GM12878 (cell line): Measurements from ENCODE around the gene VPS25. TPM values are rescaled to one million over a fixed set of nuclear protein-coding genes. Genes with fewer than 3 reads are reported as not detected.
A peak's percentile ranks its signal among the peaks of the same experiment; 100 is the strongest.

Experiments used
- BHLHE40 ChIP-seq, 2 experiments: fragments of 450-650 bp in 1 of 2; IDR thresholded peaks; 2 replicates each; pipeline ENCODE4 v1.6.1; 2011 to 2017; ENCODE audit warnings: low read depth in 2 of 2, borderline replicate concordance in 1 of 2, improper control_type of control experiment in 1 of 2, low read length in 1 of 2, mild to moderate bottlenecking in 1 of 2
- CHD1 ChIP-seq: IDR thresholded peaks from 2 replicates; pipeline ENCODE4 v1.6.1; 2012; ENCODE audit warnings: low read depth, low read length, improper control_type of control experiment
- CREB1 ChIP-seq: IDR thresholded peaks from 2 replicates; pipeline ENCODE4 v1.6.1; 2012; ENCODE audit warnings: low read depth, mild to moderate bottlenecking, inconsistent platforms
- GATAD2B ChIP-seq: fragments of 450-650 bp; conservative IDR thresholded peaks from 2 replicates; pipeline ENCODE4 v1.6.1; 2017; ENCODE audit warnings: low read depth, mild to moderate bottlenecking, moderate library complexity
- MYB ChIP-seq: fragments of 150-350 bp; IDR thresholded peaks from 2 replicates; pipeline ENCODE4 v1.6.1; 2014; ENCODE audit warnings: mild to moderate bottlenecking, low read depth, low read length, borderline replicate concordance
- POLR2A ChIP-seq: IDR thresholded peaks from 2 replicates; pipeline ENCODE4 v1.6.1; 2011; ENCODE audit warnings: low read depth, mild to moderate bottlenecking, low read length
- POLR2AphosphoS5 ChIP-seq: IDR thresholded peaks from 2 replicates; pipeline ENCODE4 v1.6.1; 2011; ENCODE audit warnings: mild to moderate bottlenecking, low read length, inconsistent platforms
- RAD51 ChIP-seq: fragments of 450-650 bp; IDR thresholded peaks from 2 replicates; pipeline ENCODE4 v1.6.1; 2016; ENCODE audit warnings: moderate library complexity, mild to moderate bottlenecking, inconsistent platforms
- RB1 ChIP-seq: fragments of 450-650 bp; formaldehyde crosslinking; IDR thresholded peaks from 2 replicates; pipeline ENCODE4 v1.6.1; 2017; ENCODE audit warnings: mild to moderate bottlenecking, borderline replicate concordance
- SMAD5 ChIP-seq: IDR thresholded peaks from 2 replicates; pipeline ENCODE4 v1.6.1; 2016; ENCODE audit warnings: antibody characterized with exemption, low read depth
- TCF12 ChIP-seq: IDR thresholded peaks from 2 replicates; pipeline ENCODE4 v1.6.1; 2011; ENCODE audit warnings: low read depth, mild to moderate bottlenecking, low read length
- ZNF622 ChIP-seq: fragments of 450-650 bp; IDR thresholded peaks from 2 replicates; pipeline ENCODE4 v1.6.1; 2017; ENCODE audit warnings: mild to moderate bottlenecking, inconsistent platforms
- polyA plus RNA-seq, 11 experiments: library from polyadenylated mRNA; depleted of rRNA in 4 of 11; unstranded in 6 of 11; stranded (reverse) in 5 of 11; fragments of >200 nt; fragmentation: Nextera tagmentation in 4 of 11; fragmentation: Illumina TruSeq in 1 of 11; extraction: Ambion mirVana in 4 of 11; extraction: Trizol in 1 of 11; gene quantifications; 1 replicate in 1 of 11; 2 replicates in 10 of 11; pipeline versions ENCODE4 v1.2.1 to v1.2.3, GENCODE V29; 2011 to 2016; ENCODE audit warnings: inconsistent platforms in 2 of 11, missing spikeins in 2 of 11, low read depth in 1 of 11
- total RNA-seq, 4 experiments: library from RNA; depleted of rRNA in 3 of 4; stranded (reverse); fragments of >200 nt in 3 of 4; fragmentation: Illumina TruSeq in 1 of 4; extraction: Trizol in 1 of 4; gene quantifications; 2 replicates each; pipeline versions ENCODE4 v1.2.1 to v1.2.3, GENCODE V29; 2013 to 2021
- TF ChIP-seq, protein P1 (sequence below): fragments of 450-650 bp; IDR thresholded peaks from 2 replicates; pipeline ENCODE4 v1.6.1; 2017; ENCODE audit warnings: mild to moderate bottlenecking, moderate library complexity
- TF ChIP-seq, protein P2 (sequence below): fragments of 450-650 bp; IDR thresholded peaks from 2 replicates; pipeline ENCODE4 v1.6.1; 2016; ENCODE audit warnings: mild to moderate bottlenecking, moderate library complexity, borderline replicate concordance
- TF ChIP-seq, protein P3 (sequence below): IDR thresholded peaks from 2 replicates; pipeline ENCODE4 v1.6.1; 2011; ENCODE audit warnings: mild to moderate bottlenecking, low read depth, low read length, moderate library complexity; ENCODE audit not compliant: insufficient replicate concordance
- TF ChIP-seq, protein P4 (sequence below): fragments of 450-650 bp; formaldehyde crosslinking; IDR thresholded peaks from 2 replicates; pipeline ENCODE4 v1.4.0; 2020; ENCODE audit warnings: mild to moderate bottlenecking, moderate library complexity

The VPS25 gene
- total and polyA plus RNA-seq, 10 of the 15 experiments (the other 5 are each of a cell fraction or from before 2014, with no cell fraction given): 92.7 to 185 (median 136) TPM

DNA sequence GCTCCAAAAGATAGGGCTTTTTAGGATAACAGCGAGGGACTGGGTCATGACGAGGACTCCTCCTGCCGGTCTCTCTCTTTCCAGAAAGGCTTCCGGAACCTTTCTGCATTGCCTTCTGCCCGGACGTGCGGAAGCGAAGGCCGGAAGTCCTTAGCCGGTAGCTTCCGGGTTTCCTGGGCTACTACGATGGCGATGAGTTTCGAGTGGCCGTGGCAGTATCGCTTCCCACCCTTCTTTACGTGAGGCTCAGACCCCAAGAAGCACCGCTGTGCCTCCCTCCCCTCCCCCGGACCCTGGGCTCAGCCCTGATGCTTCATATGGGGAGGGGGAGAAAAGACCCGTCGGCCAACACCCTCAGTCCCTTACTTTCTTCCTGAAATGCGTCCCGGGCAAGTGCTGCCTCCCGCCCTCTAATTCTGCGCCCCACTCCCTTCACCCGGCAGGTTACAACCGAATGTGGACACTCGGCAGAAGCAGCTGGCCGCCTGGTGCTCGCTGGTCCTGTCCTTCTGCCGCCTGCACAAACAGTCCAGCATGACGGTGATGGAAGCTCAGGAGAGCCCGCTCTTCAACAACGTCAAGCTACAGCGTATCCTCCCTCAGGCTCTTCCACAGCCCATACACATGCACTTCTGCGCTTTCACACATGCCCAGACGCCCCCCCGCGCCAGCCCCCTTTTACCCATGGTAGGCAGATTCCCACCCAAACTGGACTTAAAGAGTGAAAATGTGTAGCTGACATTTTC, at the start of gene VPS25 (continued):
- TF ChIP-seq RAD51 (no peak), POLR2AphosphoS5 (peak; percentile 98), CHD1 (no peak), GATAD2B (peak; percentile 65; the same call in 1 of the 2 replicates), CREB1 (peak; percentile 54; the same call in 1 of the 2 replicates), MYB (peak; percentile 38; the same call in 1 of the 2 replicates), POLR2A (peak; percentile 97), ZNF622 (no peak), TCF12 (peak; percentile 83; the same call in 1 of the 2 replicates), RB1 (peak; percentile 76; the same call in 1 of the 2 replicates), BHLHE40 (IDR thresholded peaks at IDR 0.05; ENCODE audit: borderline replicate concordance in 1 of 2, low read depth in 2 of 2, low read length in 1 of 2) (peak; percentile 22 to 37; a peak in 1 of 4 replicates), SMAD5 (peak; percentile 95)
- TF ChIP-seq, protein P1, sequence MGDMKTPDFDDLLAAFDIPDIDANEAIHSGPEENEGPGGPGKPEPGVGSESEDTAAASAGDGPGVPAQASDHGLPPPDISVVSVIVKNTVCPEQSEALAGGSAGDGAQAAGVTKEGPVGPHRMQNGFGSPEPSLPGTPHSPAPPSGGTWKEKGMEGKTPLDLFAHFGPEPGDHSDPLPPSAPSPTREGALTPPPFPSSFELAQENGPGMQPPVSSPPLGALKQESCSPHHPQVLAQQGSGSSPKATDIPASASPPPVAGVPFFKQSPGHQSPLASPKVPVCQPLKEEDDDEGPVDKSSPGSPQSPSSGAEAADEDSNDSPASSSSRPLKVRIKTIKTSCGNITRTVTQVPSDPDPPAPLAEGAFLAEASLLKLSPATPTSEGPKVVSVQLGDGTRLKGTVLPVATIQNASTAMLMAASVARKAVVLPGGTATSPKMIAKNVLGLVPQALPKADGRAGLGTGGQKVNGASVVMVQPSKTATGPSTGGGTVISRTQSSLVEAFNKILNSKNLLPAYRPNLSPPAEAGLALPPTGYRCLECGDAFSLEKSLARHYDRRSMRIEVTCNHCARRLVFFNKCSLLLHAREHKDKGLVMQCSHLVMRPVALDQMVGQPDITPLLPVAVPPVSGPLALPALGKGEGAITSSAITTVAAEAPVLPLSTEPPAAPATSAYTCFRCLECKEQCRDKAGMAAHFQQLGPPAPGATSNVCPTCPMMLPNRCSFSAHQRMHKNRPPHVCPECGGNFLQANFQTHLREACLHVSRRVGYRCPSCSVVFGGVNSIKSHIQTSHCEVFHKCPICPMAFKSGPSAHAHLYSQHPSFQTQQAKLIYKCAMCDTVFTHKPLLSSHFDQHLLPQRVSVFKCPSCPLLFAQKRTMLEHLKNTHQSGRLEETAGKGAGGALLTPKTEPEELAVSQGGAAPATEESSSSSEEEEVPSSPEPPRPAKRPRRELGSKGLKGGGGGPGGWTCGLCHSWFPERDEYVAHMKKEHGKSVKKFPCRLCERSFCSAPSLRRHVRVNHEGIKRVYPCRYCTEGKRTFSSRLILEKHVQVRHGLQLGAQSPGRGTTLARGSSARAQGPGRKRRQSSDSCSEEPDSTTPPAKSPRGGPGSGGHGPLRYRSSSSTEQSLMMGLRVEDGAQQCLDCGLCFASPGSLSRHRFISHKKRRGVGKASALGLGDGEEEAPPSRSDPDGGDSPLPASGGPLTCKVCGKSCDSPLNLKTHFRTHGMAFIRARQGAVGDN: peak; percentile 63
- TF ChIP-seq, protein P2, sequence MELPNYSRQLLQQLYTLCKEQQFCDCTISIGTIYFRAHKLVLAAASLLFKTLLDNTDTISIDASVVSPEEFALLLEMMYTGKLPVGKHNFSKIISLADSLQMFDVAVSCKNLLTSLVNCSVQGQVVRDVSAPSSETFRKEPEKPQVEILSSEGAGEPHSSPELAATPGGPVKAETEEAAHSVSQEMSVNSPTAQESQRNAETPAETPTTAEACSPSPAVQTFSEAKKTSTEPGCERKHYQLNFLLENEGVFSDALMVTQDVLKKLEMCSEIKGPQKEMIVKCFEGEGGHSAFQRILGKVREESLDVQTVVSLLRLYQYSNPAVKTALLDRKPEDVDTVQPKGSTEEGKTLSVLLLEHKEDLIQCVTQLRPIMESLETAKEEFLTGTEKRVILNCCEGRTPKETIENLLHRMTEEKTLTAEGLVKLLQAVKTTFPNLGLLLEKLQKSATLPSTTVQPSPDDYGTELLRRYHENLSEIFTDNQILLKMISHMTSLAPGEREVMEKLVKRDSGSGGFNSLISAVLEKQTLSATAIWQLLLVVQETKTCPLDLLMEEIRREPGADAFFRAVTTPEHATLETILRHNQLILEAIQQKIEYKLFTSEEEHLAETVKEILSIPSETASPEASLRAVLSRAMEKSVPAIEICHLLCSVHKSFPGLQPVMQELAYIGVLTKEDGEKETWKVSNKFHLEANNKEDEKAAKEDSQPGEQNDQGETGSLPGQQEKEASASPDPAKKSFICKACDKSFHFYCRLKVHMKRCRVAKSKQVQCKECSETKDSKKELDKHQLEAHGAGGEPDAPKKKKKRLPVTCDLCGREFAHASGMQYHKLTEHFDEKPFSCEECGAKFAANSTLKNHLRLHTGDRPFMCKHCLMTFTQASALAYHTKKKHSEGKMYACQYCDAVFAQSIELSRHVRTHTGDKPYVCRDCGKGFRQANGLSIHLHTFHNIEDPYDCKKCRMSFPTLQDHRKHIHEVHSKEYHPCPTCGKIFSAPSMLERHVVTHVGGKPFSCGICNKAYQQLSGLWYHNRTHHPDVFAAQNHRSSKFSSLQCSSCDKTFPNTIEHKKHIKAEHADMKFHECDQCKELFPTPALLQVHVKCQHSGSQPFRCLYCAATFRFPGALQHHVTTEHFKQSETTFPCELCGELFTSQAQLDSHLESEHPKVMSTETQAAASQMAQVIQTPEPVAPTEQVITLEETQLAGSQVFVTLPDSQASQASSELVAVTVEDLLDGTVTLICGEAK: peak; percentile 99
- TF ChIP-seq, protein P3, sequence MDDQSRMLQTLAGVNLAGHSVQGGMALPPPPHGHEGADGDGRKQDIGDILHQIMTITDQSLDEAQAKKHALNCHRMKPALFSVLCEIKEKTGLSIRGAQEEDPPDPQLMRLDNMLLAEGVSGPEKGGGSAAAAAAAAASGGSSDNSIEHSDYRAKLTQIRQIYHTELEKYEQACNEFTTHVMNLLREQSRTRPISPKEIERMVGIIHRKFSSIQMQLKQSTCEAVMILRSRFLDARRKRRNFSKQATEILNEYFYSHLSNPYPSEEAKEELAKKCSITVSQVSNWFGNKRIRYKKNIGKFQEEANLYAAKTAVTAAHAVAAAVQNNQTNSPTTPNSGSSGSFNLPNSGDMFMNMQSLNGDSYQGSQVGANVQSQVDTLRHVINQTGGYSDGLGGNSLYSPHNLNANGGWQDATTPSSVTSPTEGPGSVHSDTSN: no peak
- TF ChIP-seq, protein P4, sequence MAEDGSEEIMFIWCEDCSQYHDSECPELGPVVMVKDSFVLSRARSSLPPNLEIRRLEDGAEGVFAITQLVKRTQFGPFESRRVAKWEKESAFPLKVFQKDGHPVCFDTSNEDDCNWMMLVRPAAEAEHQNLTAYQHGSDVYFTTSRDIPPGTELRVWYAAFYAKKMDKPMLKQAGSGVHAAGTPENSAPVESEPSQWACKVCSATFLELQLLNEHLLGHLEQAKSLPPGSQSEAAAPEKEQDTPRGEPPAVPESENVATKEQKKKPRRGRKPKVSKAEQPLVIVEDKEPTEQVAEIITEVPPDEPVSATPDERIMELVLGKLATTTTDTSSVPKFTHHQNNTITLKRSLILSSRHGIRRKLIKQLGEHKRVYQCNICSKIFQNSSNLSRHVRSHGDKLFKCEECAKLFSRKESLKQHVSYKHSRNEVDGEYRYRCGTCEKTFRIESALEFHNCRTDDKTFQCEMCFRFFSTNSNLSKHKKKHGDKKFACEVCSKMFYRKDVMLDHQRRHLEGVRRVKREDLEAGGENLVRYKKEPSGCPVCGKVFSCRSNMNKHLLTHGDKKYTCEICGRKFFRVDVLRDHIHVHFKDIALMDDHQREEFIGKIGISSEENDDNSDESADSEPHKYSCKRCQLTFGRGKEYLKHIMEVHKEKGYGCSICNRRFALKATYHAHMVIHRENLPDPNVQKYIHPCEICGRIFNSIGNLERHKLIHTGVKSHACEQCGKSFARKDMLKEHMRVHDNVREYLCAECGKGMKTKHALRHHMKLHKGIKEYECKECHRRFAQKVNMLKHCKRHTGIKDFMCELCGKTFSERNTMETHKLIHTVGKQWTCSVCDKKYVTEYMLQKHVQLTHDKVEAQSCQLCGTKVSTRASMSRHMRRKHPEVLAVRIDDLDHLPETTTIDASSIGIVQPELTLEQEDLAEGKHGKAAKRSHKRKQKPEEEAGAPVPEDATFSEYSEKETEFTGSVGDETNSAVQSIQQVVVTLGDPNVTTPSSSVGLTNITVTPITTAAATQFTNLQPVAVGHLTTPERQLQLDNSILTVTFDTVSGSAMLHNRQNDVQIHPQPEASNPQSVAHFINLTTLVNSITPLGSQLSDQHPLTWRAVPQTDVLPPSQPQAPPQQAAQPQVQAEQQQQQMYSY (CRISPR knock-in tag): no peak
